ENCODE measurements around the gene KCNQ1.

DNA sequence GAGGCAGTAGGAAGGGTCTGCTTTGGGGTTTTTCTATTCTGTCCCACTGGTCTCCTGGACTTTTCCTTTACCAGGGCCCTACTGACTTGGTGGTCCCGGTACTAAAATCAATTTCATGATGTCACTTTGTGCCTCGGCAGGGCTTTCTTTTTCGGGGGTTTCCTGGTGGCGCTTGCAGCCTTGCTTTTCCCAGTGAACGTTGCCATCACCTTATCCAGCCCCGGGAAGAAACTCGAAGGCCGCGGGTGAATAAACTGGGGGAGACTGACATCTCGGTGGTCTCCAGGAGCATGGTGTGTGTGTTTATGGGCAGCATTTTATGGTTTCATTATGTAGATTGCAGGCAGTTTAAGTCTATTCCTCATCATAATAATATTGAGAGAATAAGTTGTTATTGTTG, 84.4 kb downstream of the KCNQ1 start:
- TF ChIP-seq, protein P1, sequence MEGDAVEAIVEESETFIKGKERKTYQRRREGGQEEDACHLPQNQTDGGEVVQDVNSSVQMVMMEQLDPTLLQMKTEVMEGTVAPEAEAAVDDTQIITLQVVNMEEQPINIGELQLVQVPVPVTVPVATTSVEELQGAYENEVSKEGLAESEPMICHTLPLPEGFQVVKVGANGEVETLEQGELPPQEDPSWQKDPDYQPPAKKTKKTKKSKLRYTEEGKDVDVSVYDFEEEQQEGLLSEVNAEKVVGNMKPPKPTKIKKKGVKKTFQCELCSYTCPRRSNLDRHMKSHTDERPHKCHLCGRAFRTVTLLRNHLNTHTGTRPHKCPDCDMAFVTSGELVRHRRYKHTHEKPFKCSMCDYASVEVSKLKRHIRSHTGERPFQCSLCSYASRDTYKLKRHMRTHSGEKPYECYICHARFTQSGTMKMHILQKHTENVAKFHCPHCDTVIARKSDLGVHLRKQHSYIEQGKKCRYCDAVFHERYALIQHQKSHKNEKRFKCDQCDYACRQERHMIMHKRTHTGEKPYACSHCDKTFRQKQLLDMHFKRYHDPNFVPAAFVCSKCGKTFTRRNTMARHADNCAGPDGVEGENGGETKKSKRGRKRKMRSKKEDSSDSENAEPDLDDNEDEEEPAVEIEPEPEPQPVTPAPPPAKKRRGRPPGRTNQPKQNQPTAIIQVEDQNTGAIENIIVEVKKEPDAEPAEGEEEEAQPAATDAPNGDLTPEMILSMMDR (conservative IDR thresholded peaks at IDR 0.05; ENCODE audit: low read depth in 2 of 2): no peak
- TF ChIP-seq, protein P2, sequence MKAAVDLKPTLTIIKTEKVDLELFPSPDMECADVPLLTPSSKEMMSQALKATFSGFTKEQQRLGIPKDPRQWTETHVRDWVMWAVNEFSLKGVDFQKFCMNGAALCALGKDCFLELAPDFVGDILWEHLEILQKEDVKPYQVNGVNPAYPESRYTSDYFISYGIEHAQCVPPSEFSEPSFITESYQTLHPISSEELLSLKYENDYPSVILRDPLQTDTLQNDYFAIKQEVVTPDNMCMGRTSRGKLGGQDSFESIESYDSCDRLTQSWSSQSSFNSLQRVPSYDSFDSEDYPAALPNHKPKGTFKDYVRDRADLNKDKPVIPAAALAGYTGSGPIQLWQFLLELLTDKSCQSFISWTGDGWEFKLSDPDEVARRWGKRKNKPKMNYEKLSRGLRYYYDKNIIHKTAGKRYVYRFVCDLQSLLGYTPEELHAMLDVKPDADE (IDR thresholded peaks at IDR 0.05): no peak
- TF ChIP-seq EZH2 (IDR thresholded peaks at IDR 0.05; ENCODE audit: low read depth, unreplicated experiment): no peak
- TF ChIP-seq, protein P3, sequence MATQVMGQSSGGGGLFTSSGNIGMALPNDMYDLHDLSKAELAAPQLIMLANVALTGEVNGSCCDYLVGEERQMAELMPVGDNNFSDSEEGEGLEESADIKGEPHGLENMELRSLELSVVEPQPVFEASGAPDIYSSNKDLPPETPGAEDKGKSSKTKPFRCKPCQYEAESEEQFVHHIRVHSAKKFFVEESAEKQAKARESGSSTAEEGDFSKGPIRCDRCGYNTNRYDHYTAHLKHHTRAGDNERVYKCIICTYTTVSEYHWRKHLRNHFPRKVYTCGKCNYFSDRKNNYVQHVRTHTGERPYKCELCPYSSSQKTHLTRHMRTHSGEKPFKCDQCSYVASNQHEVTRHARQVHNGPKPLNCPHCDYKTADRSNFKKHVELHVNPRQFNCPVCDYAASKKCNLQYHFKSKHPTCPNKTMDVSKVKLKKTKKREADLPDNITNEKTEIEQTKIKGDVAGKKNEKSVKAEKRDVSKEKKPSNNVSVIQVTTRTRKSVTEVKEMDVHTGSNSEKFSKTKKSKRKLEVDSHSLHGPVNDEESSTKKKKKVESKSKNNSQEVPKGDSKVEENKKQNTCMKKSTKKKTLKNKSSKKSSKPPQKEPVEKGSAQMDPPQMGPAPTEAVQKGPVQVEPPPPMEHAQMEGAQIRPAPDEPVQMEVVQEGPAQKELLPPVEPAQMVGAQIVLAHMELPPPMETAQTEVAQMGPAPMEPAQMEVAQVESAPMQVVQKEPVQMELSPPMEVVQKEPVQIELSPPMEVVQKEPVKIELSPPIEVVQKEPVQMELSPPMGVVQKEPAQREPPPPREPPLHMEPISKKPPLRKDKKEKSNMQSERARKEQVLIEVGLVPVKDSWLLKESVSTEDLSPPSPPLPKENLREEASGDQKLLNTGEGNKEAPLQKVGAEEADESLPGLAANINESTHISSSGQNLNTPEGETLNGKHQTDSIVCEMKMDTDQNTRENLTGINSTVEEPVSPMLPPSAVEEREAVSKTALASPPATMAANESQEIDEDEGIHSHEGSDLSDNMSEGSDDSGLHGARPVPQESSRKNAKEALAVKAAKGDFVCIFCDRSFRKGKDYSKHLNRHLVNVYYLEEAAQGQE (IDR thresholded peaks at IDR 0.05; ENCODE audit: unreplicated experiment): no peak
- no peak for TF ChIP-seq POLR2AphosphoS5 (IDR thresholded peaks at IDR 0.05; ENCODE audit: low read depth)

All from GM23338 (cell line).